NT2/D1 (cell line): ENCODE measurements around the gene MIGA2.

Experiments used
- SUZ12 ChIP-seq: IDR thresholded peaks from 2 replicates; pipeline ENCODE4 v1.6.1; 2011; ENCODE audit not compliant: insufficient read length, insufficient read depth; ENCODE audit errors: extremely low read depth
- YY1 ChIP-seq: IDR thresholded peaks from 2 replicates; pipeline ENCODE4 v1.6.1; 2011; ENCODE audit not compliant: insufficient read length, insufficient read depth
- ZNF274 ChIP-seq: IDR thresholded peaks from 2 replicates; pipeline ENCODE4 v1.6.1; 2011; ENCODE audit warnings: mild to moderate bottlenecking, low read depth, low read length

DNA sequence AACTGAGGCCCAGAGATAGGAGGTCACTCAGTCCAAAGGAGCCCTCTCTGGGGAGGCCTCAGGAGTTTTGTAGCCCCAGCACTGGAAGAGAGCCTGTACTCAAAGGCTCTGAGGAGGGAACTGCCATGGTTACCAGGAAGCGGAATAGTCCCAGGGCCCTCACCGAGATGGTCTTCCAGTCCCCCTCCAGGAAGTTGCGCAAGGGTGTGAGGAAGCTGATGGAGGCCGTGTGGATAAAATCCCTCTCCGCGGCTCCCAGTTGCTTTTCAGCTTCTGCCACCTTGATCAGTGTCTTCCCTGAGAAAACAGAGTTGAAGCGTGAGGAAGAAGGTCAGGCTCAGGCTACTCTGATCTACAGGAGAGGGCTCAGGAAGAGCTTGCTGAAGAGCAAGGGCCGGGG lies 21.8 kb upstream of the MIGA2 start:
- TF ChIP-seq YY1, result no peak
- TF ChIP-seq ZNF274, result no peak
- no peak for TF ChIP-seq SUZ12
